ENCODE results near the gene CELSR1. TPM values are rescaled to one million over a fixed set of nuclear protein-coding genes. Genes with fewer than 3 reads are reported as not detected.

Gene CELSR1
- total RNA-seq, 1 experiment from 2014 or later = 19.6 TPM

GRCh38 chr22:46357711-46358520, 179.5 kb downstream of the CELSR1 start:
- no peak overlapping the region for H3K4me3 ChIP-seq (replicated peaks in 1 of 2; ENCODE audit: low read depth in 1 of 2, low read length in 2 of 2)
- peaks cover 7% of the 10 kb centered on the region in 2 experiments for H3K4me1 ChIP-seq (ENCODE audit: control insufficient read depth in 1 of 2, insufficient read depth in 2 of 2, low read length in 2 of 2)
- ChIA-PET RAD21 (ENCODE audit: low non-redundant PET in 1 of 2, low total read pairs in 2 of 2, uncharacterized antibody in 2 of 2, unreplicated experiment in 2 of 2) (no interaction called here), POLR2A (no interaction called here), CTCF (interaction anchor here (2.2 kb wide), 1 partner anchor 10 kb away, joined by 13 read pairs; no protein-coding TSS in a partner anchor)
- H3K9me3 ChIP-seq (ENCODE audit: control insufficient read depth in 1 of 2, insufficient read depth in 1 of 2, low read depth in 1 of 2, low read length in 2 of 2) = no peaks in the 10 kb centered on the region
- no peak for DNase-seq (ENCODE audit: low read depth, low spot score)
- no peaks in the 10 kb centered on the region for H3K27me3 ChIP-seq (ENCODE audit: insufficient read depth, low read length)
- BruUV-seq (replicated peaks) = no TSS peak
- H4K20me1 ChIP-seq (ENCODE audit: insufficient read depth) = peaks cover 6% of the 10 kb centered on the region; the same call in 1 of the 2 replicates
- no peak overlapping the region for H3K9ac ChIP-seq (ENCODE audit: low read length)
- H3K9me2 ChIP-seq (ENCODE audit: insufficient read depth) = no peaks in the 10 kb centered on the region
- ATAC-seq = no peak
- intact Hi-C loops (cut with micrococcal nuclease) = no loop called here
- H3K27ac ChIP-seq (ENCODE audit: low read depth, low read length) = no peak overlapping the region
- TF ChIP-seq ZFX (IDR thresholded peaks at IDR 0.05) (no peak), ZBTB33 (IDR thresholded peaks at IDR 0.05; ENCODE audit: extremely low read depth, insufficient replicate concordance, low read length) (no peak), SIN3A (IDR thresholded peaks at IDR 0.05; ENCODE audit: low read depth) (no peak)
- H3K36me3 ChIP-seq (ENCODE audit: control insufficient read depth in 1 of 2, insufficient read depth in 2 of 2, low read length in 2 of 2) = peaks cover 6% of the 10 kb centered on the region in 2 experiments; a peak in 3 of 4 replicates
- H2AFZ ChIP-seq (ENCODE audit: low read depth, low read length, poor library complexity, severe bottlenecking) = no peak overlapping the region
- H3K79me2 ChIP-seq (ENCODE audit: insufficient read depth, low read length) = peaks cover 3% of the 10 kb centered on the region; the same call in 1 of the 2 replicates
- H3K4me2 ChIP-seq (ENCODE audit: low read length) = no peak overlapping the region
